ENCODE measurements around the gene BTBD17. TPM values are rescaled to one million over a fixed set of nuclear protein-coding genes. Genes with fewer than 3 reads are reported as not detected.
"Not testable (repeated sequence)": the region's sequence is repeated elsewhere in the genome, so short reads cannot be mapped to it uniquely, and the experiment has no call there.

Gene BTBD17
- polyA plus RNA-seq, 3 donors, result not detected

GRCh38 chr17:74407384-74407783 lies 45.7 kb upstream of the BTBD17 start:
- H3K27me3 Mint-ChIP-seq (ENCODE audit: low read depth in 3 of 3), result peaks cover 10 to 12% (median 10%) of the 10 kb centered on the region in 3 donors
- H3K4me3 ChIP-seq (replicated peaks in 1 of 3; ENCODE audit: low read depth in 2 of 3, low read length in 3 of 3), result no peak overlapping the region
- H2AFZ ChIP-seq (ENCODE audit: insufficient read depth, low read depth, low read length, poor library complexity, severe bottlenecking), result no peak overlapping the region
- no peak for TF ChIP-seq CTCF (IDR thresholded peaks at IDR 0.05)
- WGBS (ENCODE audit: insufficient coverage), result 93% methylated on average over 3 of the region's 5 CpGs
- no peak for DNase-seq
- no peaks in the 10 kb centered on the region for H3K36me3 Mint-ChIP-seq
- H3K9me3 ChIP-seq (replicated peaks in 1 of 2; ENCODE audit: control insufficient read depth in 1 of 2, insufficient read depth in 1 of 2, low read length in 2 of 2), result no peaks in the 10 kb centered on the region
- no peak overlapping the region for H3K9ac ChIP-seq (ENCODE audit: insufficient read depth, low read length, poor library complexity, severe bottlenecking)
- H3K4me2 ChIP-seq (replicated peaks; ENCODE audit: extremely low read depth, low read length, poor library complexity, severe bottlenecking), result no peak overlapping the region
- H3K27ac ChIP-seq (ENCODE audit: low read depth in 1 of 2, low read length in 2 of 2), result no peak overlapping the region
- H3K4me3 Mint-ChIP-seq, result no peak overlapping the region
- no peaks in the 10 kb centered on the region for H3K4me1 ChIP-seq (ENCODE audit: control insufficient read depth in 1 of 2, insufficient read depth in 2 of 2, low read length in 2 of 2)
- H3K36me3 ChIP-seq (replicated peaks in 1 of 2; ENCODE audit: control insufficient read depth in 1 of 2, insufficient read depth in 2 of 2, low read length in 2 of 2), result no peaks in the 10 kb centered on the region
- H4K20me1 ChIP-seq (ENCODE audit: insufficient read depth, low read length), result no peaks in the 10 kb centered on the region
- H3K27ac Mint-ChIP-seq, result no peak overlapping the region
- no peaks in the 10 kb centered on the region for H3K27me3 ChIP-seq (ENCODE audit: control insufficient read depth in 2 of 2, insufficient read depth in 2 of 2, low read length in 2 of 2)
- no peaks in the 10 kb centered on the region for H3K4me1 Mint-ChIP-seq
- peaks cover 0 to 6% (median 0%) of the 10 kb centered on the region in 7 donors for H3K9me3 Mint-ChIP-seq
- no peaks in the 10 kb centered on the region for H3K79me2 ChIP-seq (ENCODE audit: insufficient read depth, low read length)
- intact Hi-C loops (cut with micrococcal nuclease), result no loop called here

- H3K36me3 Mint-ChIP-seq; H3K27me3 ChIP-seq (ENCODE audit: control insufficient read depth in 2 of 2, insufficient read depth in 2 of 2, low read length in 2 of 2); H3K9me3 Mint-ChIP-seq; H3K27ac ChIP-seq (ENCODE audit: low read depth in 1 of 2, low read length in 2 of 2); H3K4me1 ChIP-seq (ENCODE audit: control insufficient read depth in 1 of 2, insufficient read depth in 2 of 2, low read length in 2 of 2); H3K36me3 ChIP-seq (replicated peaks in 1 of 2; ENCODE audit: control insufficient read depth in 1 of 2, insufficient read depth in 2 of 2, low read length in 2 of 2); H3K79me2 ChIP-seq (ENCODE audit: insufficient read depth, low read length); H3K27ac Mint-ChIP-seq; H2AFZ ChIP-seq (ENCODE audit: insufficient read depth, low read depth, low read length, poor library complexity, severe bottlenecking); H3K4me2 ChIP-seq (replicated peaks; ENCODE audit: extremely low read depth, low read length, poor library complexity, severe bottlenecking); intact Hi-C loops (cut with micrococcal nuclease); H3K9ac ChIP-seq (ENCODE audit: insufficient read depth, low read length, poor library complexity, severe bottlenecking); DNase-seq; H3K4me3 ChIP-seq (replicated peaks in 1 of 3; ENCODE audit: low read depth in 2 of 3, low read length in 3 of 3); H3K4me3 Mint-ChIP-seq; H3K9me3 ChIP-seq (replicated peaks in 1 of 2; ENCODE audit: control insufficient read depth in 1 of 2, insufficient read depth in 1 of 2, low read length in 2 of 2); H3K4me1 Mint-ChIP-seq; H4K20me1 ChIP-seq (ENCODE audit: insufficient read depth, low read length): not testable (repeated sequence)
- peaks cover 8 to 18% (median 8%) of the 10 kb centered on the region in 3 donors for H3K27me3 Mint-ChIP-seq (ENCODE audit: low read depth in 3 of 3)
- WGBS (ENCODE audit: insufficient coverage), result 100% methylated on average over 2 of the region's 5 CpGs
Observed at GRCh38 chr17:74405311-74405710, 43.6 kb upstream of the BTBD17 start.

Measured in CD14-positive monocyte (primary cell).